T follicular helper cell (primary cell): Measurements from ENCODE around the gene HSBP1.

Source experiments
- DNase-seq: peaks from one replicate; pipeline ENCODE4 v3.0.0-alpha.2; 2020; ENCODE audit warnings: low read depth
- total RNA-seq, 2 experiments: gene quantifications; one replicate each; lab custom pipeline; 2026; lab: John Stamatoyannopoulos, UW

The HSBP1 gene
- 24.5 to 25.9 reads per million in 2 experiments for total RNA-seq

DNA sequence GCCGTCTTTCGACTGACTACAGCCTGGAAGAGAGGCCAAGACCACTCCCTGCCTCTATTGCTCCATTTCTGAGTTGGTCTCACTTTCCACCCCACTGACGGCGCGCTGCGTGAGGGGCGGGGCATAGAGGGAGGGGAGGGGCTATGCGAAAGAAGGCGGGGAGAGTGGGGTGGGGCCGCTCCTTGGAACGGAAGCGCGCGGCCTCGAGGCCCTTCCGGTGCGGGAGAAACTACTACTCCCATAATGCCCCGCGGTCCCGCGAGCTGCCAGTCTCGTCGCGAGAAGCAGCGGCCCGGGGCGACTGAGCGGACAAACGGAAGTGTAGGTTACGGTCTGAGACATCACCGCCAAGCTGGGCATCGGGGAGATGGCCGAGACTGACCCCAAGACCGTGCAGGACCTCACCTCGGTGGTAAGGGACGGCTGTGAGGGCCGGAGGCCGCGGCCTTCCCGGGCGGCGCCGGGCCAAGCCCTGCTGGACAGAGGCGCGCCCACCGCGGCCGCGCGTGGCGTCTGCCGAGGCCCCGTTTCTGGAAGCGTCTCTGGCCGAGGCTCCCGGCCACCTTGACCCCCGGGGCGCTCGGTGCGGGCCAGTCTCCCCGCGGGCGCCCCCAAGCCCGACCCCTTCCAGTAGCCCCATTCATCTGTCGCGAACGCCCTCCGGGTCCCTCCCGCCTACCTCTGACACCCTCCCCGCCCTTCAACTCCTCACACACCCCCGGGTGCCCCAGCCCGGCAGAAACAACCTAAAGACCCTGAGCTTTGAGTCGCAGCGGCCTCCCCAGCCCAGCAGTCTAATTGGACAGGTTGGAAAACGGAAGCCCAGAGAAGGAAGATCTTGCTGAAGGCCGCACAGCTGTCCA, at the start of gene HSBP1:
HSBP1 (plus strand) TSS at position 269 of the 863 bp plus-strand sequence; CDS start at position 368, 99 bp downstream.
- DNase-seq: peak; percentile 87

DNA sequence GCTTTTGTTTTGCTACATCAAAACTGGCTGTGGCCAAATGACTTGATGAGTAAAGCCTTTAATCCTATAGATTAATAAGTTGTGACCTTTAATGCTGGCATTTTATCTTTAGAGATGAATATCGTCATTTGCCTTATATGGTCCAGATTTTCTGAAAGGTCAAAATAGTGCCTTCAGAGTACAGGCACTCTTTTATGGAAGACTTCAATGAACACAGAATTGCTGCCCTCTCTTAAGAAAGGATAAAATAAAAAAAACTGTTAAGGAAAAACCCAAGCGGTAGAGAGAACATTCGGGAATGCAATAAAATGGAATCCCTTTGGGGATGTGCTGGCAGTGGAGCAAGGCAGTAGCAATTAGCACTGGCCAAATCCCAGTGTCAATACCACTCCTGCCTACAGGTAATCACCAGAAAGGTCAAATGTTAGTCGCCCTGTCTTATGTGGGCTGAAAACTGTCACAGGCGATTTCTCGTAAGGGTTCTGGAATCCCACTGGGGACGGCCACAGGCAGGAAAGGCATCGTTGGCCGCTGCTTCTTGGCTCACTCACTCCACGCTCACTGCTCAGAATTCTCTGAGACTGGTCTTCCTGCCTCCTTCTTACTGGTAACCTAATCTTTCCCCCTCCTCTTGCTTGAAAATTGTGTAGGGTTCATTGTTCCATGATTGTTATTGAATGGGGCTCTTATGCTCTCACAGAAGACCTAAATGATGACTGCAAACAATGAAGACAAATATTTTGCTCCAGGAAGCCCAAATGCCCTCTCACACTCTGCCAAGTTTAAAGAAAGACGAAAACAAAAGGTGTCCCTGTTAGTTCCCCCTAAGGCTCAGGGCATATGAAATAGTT, 45.4 kb upstream of the HSBP1 start:
- DNase-seq: no peak

DNA sequence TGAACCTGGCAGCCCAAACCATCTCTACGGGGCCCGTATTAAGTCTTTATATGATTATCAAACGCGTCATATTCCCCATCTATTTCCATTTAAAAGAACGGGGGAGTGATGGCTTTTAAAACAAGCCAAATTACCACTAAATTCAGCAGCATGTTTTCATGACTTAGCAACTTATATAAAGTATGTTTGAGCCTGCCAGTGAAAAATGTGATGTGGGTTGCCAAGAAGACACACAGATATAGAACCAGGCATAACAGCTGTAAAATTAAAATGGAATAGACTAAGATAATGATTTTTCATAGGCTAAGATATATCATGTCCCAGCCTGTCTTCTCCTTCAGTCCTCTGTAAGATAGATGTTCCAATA, 44.8 kb upstream of the HSBP1 start:
- DNase-seq: no peak

DNA sequence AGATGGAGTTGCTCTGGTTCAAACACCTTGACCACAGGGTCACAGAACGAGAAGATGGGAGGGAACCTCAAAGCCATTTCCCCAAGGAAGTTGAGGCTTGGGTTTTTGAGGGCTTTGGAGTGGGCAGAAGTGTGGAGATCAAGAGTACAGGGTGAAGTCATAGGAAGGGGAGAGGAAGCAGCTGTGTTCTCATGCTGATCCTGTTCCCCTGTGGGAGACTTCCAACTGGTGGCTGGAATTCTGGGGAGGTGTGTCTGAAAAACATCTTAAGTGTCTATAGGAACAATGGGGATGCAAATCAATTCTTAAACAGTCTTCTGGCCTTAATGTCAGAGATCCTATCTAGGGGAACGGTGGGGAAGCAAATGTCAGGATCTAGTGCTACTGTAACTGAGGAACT, 38.8 kb upstream of the HSBP1 start:
- no peak for DNase-seq

DNA sequence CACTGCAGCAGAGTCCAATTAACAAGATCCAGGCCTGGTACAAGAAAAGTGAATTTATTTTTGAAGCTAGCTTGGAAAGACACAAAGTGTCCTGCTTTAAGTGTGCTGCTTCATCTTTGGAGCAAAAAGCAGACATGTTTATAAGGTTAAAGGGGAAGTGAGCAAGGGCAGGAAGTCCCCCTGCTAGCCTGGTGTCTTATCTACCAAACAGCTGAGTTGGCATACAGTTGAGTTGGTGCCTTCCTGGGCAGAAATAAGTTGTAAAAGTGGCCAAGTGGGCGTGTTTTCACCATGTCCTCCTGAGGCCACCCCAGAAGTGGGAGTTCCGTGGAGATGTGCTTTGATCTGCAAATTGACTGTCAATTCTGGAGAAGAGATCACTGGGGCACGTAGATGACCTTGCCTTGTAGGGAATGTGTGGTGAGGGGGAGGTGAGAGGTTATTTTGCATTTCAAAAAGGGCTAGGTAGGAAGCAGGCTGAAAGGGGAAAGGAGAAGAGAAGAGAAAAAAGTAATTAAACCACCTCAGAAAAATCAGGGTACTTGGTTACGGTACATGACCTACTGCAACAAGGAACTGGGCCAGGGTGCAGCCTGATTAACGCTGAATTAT, 38.3 kb upstream of the HSBP1 start:
- DNase-seq: no peak

DNA sequence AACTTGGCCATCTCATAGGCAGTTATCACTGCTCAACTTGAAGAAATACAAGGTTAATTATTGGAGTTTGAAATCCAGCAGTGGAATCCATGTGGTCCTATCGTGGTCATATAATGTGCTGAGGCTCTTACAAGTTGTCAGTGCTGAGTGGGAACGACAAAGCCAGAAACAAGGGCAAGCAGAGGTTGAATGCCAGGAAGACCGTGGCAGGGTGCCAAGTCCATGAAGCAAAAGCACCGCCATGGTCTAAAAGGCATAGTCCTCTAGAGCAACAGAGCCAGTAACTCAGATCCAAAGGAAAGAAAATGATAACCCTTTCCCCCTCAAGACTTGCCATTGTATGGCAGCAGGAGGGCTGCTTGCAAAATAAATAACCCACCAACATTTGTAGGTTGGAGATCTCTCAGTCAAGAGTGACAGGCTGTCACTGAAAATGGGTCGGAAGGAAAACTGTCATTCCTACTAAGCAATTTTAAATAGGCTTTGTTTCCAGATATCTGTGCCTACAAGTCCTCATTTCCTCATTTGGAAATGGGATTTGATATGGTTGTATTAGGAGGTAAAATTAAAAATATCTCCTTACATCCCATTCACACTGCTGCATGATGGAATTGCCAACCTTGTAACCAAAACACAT, 36.4 kb upstream of the HSBP1 start:
- no peak for DNase-seq

DNA sequence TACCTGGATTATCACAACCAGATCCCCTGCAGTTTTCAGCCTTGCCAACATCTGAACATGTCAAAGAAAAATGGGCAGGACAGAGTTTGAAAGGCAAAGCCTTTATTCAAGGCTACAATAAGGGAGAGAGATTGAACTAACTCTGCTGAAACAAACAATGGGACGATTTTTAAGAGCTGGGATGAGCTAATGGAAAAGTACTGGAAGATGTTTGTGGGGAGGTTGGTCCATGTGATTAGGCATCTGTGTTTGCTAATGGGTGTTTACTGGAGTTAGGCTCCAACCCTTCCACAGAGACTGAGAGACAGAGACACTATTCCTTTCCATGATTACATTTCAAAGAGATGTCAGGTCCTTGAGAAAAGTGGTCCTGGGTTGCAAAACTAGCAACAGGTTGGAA, 35.0 kb upstream of the HSBP1 start:
- no peak for DNase-seq

DNA sequence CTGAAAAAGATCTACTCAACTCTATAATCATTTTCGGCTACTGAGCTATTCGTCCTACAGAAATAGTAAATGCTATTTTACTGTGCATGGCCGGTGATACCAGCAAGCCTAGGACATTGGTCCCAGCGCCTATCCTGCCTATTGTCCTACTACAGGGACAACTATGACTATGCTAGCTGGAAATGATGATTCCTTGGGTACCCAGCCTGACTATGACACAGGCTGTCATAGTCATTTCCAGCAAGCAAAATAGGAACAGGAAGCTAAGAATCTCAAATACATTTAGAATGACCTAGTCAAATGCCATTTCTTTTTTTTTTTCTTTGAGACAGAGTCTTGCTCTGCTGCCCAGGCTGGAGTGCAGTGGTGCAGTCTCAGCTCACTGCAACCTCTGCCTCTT, 33.7 kb upstream of the HSBP1 start:
- no peak for DNase-seq

DNA sequence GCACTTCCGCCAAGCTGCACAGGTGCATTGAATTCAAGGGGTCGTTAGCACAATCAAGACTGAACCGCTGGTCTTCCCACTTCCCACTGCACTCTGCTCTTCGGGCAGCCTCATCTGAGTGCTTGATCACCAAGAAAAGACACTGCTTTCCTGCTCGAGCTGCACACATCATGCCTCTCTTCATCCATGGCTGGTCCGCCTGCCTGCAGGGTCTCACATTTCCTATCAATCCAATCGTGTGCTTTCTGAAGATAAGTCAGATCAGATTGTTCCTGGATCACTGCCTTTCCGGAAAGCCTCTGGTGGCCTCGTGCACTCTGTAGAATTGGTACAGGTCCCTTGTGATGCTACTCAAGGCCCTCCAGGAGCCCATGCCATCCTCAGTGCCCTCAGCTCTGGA, 30.8 kb upstream of the HSBP1 start:
- DNase-seq: no peak

DNA sequence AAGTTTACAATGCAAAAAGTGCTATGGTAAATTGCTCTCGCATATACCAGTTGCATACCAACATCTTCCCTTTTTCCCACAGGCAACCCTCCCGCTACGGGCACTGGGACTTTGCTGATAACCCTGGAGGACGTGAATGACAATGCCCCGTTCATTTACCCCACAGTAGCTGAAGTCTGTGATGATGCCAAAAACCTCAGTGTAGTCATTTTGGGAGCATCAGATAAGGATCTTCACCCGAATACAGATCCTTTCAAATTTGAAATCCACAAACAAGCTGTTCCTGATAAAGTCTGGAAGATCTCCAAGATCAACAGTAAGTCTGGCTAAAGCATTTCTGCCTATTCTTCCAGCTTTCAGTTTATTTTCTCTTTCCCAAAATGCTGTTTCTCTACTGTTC, 27.9 kb upstream of the HSBP1 start:
- no peak for DNase-seq

DNA sequence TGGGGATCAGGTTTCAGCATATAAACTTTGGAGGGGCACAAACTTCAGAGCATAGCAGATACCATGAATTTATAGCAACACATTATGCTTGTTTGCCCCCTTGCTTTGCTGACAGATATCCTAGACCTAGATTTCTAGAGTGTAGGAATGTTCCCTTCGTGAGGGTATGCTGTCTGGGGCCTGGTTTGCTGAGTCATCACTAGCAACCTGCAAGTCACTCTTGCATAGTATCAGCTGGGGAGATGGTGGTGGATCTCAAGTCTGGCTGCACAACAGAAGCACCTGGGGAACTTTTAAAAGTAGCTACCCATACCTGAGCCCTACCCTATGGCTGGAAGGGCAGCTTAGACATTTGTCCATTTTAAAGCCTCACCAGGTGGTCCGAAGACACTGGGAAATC, 22.3 kb upstream of the HSBP1 start:
- no peak for DNase-seq

DNA sequence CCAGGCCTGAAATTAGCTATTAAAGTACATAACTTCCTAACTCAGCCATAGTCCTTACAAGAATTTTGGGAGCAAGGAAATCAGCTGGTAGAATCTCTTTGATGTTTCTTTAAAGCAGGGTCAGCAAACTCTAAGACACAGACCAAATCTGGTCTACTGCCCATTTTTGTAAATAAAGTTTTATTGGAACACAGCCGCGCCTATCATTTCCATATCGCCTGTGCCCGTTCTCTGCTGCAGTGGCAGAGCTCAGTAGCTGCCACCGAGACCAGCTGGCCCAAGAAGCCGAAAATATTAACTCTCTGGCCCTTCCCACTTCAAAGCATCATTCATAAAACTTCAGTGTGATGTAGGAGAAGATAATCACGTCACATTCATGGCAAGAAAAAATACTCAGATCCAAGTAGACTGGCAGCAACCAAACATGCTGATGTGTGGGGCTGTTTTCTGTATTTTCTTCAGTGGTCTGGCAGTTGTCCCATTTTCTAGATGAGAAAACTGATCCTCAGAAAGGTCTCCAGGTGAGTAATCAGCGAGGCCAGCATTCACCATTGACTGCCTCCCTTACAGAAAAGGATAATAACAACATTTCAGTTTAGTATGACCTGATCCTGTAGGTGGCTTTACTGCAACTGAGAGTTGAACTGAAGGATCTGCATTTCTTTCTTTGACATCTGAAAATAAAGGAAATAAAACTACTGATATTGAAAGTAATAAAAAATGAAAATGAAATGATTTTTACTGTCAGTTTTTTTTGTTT, 18.0 kb upstream of the HSBP1 start:
- no peak for DNase-seq

DNA sequence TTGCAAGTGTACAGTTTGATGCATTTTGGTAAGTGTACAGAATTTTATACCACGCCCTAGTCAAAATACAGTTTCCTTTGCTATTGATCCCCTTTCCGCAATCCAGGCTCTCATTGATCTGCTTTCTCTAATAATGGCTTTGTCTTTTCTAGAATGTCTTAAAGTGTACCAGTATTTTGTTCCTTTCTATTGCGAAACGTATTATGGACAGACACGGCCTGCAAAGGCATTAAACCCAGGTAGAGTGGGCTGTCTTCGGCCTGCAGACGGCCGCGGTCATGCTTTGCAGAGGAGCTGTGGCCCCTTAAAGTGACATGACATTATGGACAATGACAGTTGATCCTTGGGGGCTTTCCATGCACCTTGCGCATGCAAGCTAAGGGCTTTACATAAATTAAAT, 15.9 kb upstream of the HSBP1 start:
- no peak for DNase-seq

DNA sequence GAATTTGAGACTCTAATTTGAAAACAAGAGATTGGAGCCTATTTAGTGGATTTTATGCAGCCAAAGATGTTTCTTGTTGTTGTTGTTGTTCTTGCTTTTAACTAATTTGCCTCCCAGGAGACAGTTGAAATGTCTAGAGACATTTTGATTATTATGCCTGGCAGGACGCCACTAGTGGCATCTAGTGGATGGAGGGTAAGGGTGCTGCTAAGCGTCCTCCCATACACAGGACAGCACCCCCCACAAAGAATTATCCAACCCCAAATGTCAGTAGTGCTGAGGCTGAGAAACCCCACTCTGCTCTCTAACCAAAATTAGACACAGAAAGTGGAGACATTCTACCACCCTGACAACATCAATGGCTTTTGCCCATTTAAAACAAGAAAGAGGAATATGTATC, 15.4 kb upstream of the HSBP1 start:
- DNase-seq: no peak

DNA sequence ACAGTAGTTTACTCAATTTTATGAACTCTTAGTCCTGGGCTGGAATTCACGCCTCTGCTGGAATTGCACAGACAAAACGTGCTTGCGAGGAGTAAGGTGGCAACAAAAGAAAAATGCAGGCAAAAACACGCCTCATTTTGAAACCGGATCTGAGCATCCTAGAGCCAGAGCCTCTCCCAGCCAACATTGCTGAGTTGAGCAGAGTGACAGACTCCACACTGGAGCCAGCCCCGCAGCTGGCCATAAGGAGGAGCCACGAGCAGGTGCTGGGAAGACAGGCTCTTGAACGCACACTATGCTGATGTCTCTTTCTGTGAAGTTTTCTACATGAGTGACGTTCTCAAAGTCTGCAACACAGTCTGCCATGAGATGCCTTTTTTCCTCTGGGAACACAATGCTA, 14.6 kb upstream of the HSBP1 start:
- DNase-seq: no peak

DNA sequence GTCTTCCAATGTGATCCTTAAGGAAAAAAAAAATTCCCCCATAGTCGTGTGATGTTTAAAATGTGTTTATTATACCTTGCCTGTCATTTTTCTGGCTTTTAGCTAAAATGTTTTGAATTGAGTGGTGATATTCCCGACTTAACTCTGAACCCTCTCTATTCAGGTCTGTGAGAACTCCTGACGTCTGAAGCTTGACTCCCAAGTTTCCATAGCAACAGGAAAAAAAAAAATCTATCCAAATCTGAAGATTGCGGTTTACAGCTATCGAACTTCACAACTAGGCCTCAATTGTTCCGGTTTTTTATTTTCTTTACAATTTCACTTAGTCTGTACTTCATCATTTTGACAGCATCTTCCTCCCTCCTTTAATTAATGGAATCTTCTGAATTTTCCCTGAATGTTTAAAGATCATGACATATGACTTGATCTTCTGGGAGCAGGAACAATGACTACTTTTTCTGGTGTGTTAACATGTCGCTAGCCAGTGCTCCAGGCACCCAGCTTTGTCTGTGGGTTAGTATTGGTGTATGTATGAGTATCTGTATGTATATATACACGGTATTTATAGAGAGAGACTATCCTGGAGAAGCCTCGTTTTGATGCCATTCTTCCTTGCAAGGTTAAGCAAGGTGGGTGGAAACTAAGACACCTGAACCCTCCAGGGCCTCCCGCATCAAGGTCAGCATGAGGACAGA, 12.8 kb upstream of the HSBP1 start:
- DNase-seq: no peak

DNA sequence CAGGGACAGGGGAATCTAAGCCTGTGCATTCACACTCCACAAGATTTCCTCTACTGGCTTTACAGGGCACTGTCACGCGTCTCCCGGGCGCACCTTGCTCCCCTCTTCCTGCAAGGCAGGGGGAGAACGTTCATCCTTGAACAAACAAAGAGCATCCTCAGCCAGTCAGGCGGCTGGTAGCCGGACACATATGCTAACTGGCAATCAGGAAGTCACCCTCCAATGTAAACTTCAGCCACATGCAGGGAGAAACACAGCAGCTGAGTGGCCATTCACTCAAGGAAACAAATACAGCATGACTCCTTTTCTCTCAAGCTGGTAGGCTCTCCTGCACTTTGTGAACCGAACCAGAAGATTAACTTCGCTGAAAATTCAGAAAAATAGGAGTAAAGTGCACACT, 10.8 kb upstream of the HSBP1 start:
- no peak for DNase-seq

DNA sequence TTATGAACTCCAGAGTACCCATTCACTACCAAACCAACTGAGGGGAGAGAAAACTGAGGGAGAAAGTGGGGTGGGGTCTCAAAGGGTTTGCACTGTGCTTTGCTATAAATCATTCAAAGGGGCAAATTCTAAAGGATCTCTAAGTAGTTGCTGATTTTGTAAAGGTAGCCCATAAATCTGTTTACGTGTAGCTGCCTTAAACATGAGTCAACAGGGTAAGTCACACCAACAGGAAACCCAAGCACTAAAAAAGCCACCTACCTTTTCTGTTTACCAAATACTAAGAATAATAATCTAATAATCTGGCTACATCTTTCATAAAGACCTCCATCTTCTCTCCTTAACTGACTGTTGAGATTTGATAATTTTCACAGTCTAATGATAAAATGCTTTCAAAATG, 8.4 kb upstream of the HSBP1 start:
- no peak for DNase-seq

DNA sequence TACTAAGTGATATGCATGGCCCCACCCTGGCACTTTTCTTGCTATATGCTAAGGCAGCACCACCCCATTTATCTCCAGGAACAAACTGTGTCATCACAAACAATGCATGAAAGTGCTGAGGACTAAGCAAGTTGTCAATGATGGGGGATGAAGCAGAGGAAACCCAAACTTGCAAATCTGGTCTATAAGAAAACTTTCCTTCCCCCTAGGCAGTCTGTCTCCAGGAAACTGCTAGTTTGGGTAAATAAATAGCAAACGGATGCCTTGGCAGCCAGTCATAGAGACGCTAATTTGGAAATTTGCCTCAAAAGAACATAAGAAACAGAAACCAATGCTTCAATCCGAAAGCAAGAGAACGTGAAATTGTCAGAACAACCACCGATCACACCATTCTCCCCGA, 5.6 kb upstream of the HSBP1 start:
- no peak for DNase-seq

DNA sequence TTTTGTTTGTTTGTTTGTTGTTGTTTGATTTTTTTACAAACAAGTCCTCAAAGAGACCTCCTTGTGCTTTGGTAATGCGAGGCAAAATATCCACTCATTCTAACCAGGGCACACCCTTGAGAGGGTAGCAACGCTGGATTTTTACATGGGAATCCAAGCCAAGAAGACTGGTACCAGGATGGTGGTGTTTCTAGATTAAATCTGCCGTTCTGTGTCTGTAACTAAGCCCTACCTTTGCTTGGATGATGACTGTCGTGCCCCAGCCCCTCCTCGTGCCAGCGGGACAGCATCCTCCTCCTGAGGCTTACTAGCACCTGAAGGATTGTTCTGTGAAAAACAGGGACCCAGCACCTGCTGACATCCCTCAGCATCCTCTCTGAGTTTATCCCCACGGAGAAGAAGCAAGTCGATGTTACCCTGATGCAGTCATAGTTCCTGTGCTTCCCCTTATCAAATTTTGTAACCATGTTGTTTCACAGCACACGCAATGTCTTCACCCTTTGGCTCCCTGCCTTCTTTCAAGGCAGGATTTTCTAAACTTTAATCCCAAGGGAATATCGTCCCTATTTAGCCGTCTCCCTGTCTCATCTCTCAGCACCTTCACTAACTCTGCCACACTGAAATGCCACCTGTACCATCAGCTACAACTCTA, 5.1 kb upstream of the HSBP1 start:
- no peak for DNase-seq
